Spinal cord (tissue), 10 donors: ENCODE data around the gene MORN3. TPM values are rescaled to one million over a fixed set of nuclear protein-coding genes. Genes with fewer than 3 reads are reported as not detected.

Source experiments
- DNase-seq, 6 donors: peaks; one replicate each; pipeline versions ENCODE4 v3.0.0 to v3.0.0-alpha.2; 2013 to 2015; ENCODE audit warnings: low spot score in 6 of 6, low read depth in 4 of 6
- H3K27ac ChIP-seq: one replicate; pipeline ENCODE4 v1.5.1; 2013; ENCODE audit warnings: low read depth, low read length, control low read depth
- H3K27me3 ChIP-seq: one replicate; pipeline ENCODE4 v1.6.1; 2013; ENCODE audit warnings: low read length; ENCODE audit not compliant: control insufficient read depth, insufficient read depth
- H3K36me3 ChIP-seq: one replicate; pipeline ENCODE4 v1.6.1; 2013; ENCODE audit warnings: low read length; ENCODE audit not compliant: control insufficient read depth, insufficient read depth
- H3K4me1 ChIP-seq: one replicate; pipeline ENCODE4 v1.6.1; 2013; ENCODE audit warnings: low read length; ENCODE audit not compliant: control insufficient read depth, insufficient read depth
- H3K4me3 ChIP-seq: one replicate; pipeline ENCODE4 v1.5.1; 2013; ENCODE audit warnings: low read depth, low read length, control low read depth
- H3K9me3 ChIP-seq: one replicate; pipeline ENCODE4 v1.6.1; 2013; ENCODE audit warnings: low read length; ENCODE audit not compliant: control insufficient read depth, insufficient read depth
- WGBS: methylation state at CpG from one replicate; pipeline ENCODE4 v1.1.5; 2013; ENCODE audit warnings: missing lambda C conversion rate; ENCODE audit not compliant: insufficient coverage; 5-methylcytosine and 5-hydroxymethylcytosine counted together
- polyA plus RNA-seq, 2 donors: library from polyadenylated mRNA; unstranded; fragments of 120-200 nt; gene quantifications; one replicate each; pipeline ENCODE4 v1.2.1, GENCODE V29; 2013; ENCODE audit not compliant: insufficient read length in 2 of 2
- total RNA-seq, 2 donors: library from RNA; depleted of rRNA in 1 of 2; stranded (reverse); fragments of 120-200 nt in 1 of 2; fragments of >200 nt in 1 of 2; gene quantifications; one replicate each; pipeline versions ENCODE4 v1.2.3 to v1.2.4, GENCODE V29; 2013 to 2014
- donor health status: healthy.

MORN3 gene
- total and polyA plus RNA-seq, 4 donors, result 0.79 to 6.1 (median 5.2) TPM

DNA sequence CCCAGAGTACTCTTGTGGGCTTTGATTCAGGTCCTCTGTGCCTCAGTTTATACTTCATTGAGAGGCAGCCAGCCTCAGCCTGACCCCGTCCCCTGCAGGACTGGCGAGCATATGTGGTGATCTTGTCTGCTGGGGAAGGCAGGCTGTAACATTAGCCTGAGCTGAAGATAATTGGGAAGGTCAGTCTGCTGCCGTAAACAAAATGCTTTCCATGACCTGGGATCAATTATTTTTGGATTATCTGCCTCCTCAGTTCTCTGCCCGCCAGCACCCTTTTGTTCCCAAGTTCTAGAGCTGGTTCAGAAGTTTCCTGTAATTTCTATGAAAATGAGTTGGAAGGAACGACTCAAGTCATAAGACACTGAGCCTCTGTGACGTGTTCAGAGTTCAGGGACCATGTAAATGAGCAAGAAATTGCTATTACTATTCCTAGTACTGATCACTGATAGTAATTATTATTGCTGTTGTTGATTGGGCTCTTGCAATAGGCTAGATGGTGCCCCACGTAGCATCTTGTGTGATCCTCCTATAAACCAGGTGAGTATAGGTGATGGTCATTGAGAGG lies 38.6 kb downstream of the MORN3 start:
- no peak for DNase-seq
- 80% methylated on average over 4 of the region's 7 CpGs for WGBS
- no peaks in the 10 kb centered on the region for H3K27me3 ChIP-seq
- H3K27ac ChIP-seq, result no peak overlapping the region
- no peak overlapping the region for H3K4me3 ChIP-seq
- H3K36me3 ChIP-seq, result peaks cover 4% of the 10 kb centered on the region
- H3K4me1 ChIP-seq, result peaks cover 36% of the 10 kb centered on the region
- no peaks in the 10 kb centered on the region for H3K9me3 ChIP-seq

- H3K9me3 ChIP-seq, result no peaks in the 10 kb centered on the region
- H3K27me3 ChIP-seq, result no peaks in the 10 kb centered on the region
- DNase-seq, result no peak
- H3K4me1 ChIP-seq, result peaks cover 43% of the 10 kb centered on the region
- peaks cover 4% of the 10 kb centered on the region for H3K36me3 ChIP-seq
- H3K27ac ChIP-seq, result peak overlapping the region; percentile 86
- WGBS, result 86% methylated on average over 4 of the region's 5 CpGs
- H3K4me3 ChIP-seq, result peak overlapping the region; percentile 16
These were observed 40.9 kb downstream of the MORN3 start for GRCh38 chr12:121628536-121628935.

DNA sequence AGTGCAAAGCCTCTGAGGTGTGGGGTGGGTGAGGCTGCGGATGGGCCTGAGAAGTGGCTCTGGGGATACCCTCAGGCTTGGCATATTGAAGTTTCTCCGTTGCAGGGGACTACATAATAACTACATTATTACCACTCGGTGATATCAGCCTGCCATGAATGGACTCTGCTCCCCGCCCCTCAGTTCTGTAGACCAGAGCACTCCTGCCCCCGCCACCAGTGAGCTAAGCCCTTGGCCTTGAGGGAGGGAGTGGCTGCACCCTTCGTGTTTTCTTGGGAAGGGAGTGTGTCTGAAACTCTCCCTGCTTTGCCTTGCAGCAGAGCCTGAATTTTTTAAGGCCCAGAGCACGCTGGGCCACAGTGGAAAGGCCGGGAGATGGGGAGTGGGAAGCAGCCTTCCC lies 41.4 kb downstream of the MORN3 start:
- DNase-seq, result peak in 1 of 6 donors; percentile 23
- H3K27ac ChIP-seq, result peak overlapping the region; percentile 86
- 57% methylated on average over 4 of the region's 8 CpGs for WGBS
- H3K4me3 ChIP-seq, result peak overlapping the region; percentile 16
- H3K4me1 ChIP-seq, result peaks cover 39% of the 10 kb centered on the region
- peaks cover 4% of the 10 kb centered on the region for H3K36me3 ChIP-seq
- no peaks in the 10 kb centered on the region for H3K27me3 ChIP-seq
- H3K9me3 ChIP-seq, result no peaks in the 10 kb centered on the region

DNA sequence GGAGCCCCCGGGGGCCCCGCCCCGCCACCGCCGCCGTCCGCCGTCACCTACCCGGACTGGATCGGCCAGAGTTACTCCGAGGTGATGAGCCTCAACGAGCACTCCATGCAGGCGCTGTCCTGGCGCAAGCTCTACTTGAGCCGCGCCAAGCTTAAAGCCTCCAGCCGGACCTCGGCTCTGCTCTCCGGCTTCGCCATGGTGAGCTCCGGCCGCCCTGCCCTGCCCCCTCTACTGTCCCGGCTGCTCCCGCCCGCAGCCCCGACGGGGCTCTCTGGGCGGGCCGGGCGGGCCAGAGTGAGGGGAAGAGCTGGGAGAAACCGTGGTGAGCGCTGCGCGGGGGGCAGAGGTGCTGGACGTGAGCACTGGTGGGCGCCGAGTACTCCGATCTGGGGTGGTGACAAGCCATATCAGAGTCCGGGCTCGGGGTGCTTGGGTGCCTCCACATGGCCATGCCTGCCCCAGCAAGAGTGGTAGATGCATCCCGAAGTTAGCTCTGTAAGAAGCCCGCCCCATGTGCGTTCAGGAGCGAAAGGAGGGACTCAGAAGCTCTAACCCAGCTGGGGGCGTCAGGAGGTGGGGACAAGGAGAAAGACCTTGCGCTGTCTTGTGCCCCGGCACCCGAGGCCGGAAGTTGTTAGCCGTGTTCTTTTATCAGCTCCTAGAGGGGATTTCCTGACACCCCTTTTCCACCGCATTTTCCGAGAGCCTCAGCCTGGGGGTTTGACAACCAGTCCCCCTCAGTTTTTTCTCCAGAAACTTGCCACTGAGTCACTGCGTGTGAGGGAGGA lies 42.4 kb downstream of the MORN3 start:
- DNase-seq, result peak in 4 of 6 donors; percentile 21 to 75 (median 46)
- under 1% methylated on average over 45 of the region's 53 CpGs for WGBS
- peaks cover 34% of the 10 kb centered on the region for H3K4me1 ChIP-seq

DNA sequence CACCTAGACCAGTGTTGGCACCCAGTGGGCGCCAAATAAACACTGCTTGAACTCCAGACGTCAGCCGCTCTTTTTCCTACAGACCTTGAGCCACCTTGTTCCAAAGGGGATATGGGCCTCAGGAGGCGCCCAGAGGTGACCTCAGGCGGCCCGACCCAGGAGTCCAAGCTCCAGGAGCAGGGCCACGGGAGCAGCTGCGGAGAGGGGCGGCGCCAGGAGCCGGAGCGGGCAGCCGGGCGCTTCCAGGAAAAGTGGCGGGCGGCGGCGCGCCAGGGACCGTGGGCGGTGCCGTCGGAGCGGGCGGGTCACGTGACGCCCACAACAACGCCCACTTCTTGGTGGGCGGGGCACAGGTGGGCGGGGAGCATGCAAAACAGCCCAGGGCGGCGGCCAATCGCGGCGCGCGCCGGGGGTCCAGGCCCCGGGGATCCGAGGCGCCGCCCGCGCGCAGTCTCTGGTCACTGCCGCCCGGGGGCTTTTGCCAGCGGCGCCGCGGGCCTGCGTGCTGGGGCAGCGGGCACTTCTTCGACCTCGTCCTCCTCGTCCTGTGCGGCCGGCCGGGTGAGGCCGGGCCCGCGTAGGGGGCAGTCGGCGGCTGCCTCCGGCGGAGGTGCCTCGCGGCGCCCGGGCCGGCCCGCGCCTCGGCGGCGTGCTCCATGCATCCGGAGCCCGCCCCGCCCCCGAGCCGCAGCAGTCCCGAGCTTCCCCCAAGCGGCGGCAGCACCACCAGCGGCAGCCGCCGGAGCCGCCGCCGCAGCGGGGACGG lies 43.2 kb downstream of the MORN3 start, which contains the start of gene ORAI1:
Gene ORAI1 (plus strand): TSS at position 444 of the 766 bp plus-strand sequence.
- WGBS, result under 1% methylated on average over 92 of the region's 92 CpGs
- peaks cover 34% of the 10 kb centered on the region for H3K4me1 ChIP-seq

More for the DNA sequence above, 42.4 kb downstream of the MORN3 start:
- Histone ChIP-seq H3K27me3 (no peaks in the 10 kb centered on the region), H3K36me3 (no peaks in the 10 kb centered on the region), H3K27ac (peak overlapping the region; percentile 86), H3K9me3 (no peaks in the 10 kb centered on the region), H3K4me3 (peak overlapping the region; percentile 55)

GRCh38 chr12:121620333-121620891 lies 49.0 kb downstream of the MORN3 start:
- Histone ChIP-seq H3K27me3 (no peaks in the 10 kb centered on the region), H3K9me3 (no peaks in the 10 kb centered on the region), H3K4me1 (peaks cover 10% of the 10 kb centered on the region), H3K27ac (no peak overlapping the region), H3K4me3 (no peak overlapping the region), H3K36me3 (no peaks in the 10 kb centered on the region)
- DNase-seq, result no peak
- 62% methylated on average over 6 of the region's 8 CpGs for WGBS

More for the DNA sequence above, 43.2 kb downstream of the MORN3 start, which contains the start of gene ORAI1:
- DNase-seq, result peak; percentile 78 to 98 (median 88)
- no peaks in the 10 kb centered on the region for H3K9me3 ChIP-seq
- H3K4me3 ChIP-seq, result peak within 1 kb of the TSS; percentile 55
- H3K27ac ChIP-seq, result peak within 1 kb of the TSS; percentile 86
- no peaks in the 10 kb centered on the region for H3K27me3 ChIP-seq
- H3K36me3 ChIP-seq, result no peaks in the 10 kb centered on the region

GRCh38 chr12:121618659-121619233 lies 50.7 kb downstream of the MORN3 start:
- WGBS, result 90% methylated on average over 2 of the region's 5 CpGs
- Histone ChIP-seq H3K36me3 (no peaks in the 10 kb centered on the region), H3K27me3 (no peaks in the 10 kb centered on the region), H3K4me1 (peaks cover 4% of the 10 kb centered on the region), H3K4me3 (no peak overlapping the region), H3K27ac (no peak overlapping the region), H3K9me3 (no peaks in the 10 kb centered on the region)
- no peak for DNase-seq

DNA sequence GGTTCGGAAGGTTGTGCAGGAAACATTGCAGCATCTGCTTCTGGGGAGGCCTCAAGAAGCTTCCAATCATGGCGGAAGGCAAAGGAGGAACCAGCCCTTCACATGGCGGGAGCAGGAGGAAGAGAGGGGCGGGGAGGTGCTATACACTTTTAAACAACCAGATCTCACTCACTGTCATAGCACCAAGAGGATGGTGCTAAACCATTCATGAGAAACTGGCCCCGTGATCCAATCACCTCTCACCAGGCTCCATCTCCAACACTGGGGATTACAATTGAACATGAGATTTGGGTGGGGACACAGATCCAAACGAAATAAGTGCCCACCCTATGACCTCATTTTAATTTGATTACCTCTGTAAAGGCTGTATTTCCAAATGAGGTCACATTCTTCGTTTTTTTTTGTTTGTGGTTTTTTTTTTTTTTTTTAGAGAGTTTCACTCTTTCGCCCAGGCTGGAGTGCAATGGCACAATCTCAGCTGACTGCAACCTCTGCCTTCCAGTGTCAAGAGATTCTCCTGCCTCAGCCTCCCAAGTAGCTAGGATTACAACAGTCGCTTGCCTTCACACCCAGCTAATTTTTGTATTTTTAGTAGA lies 54.5 kb downstream of the MORN3 start:
- no peaks in the 10 kb centered on the region for H3K36me3 ChIP-seq
- no peak for DNase-seq
- H3K4me3 ChIP-seq, result no peak overlapping the region
- no peaks in the 10 kb centered on the region for H3K9me3 ChIP-seq
- WGBS, result 70% methylated on average over 1 of the region's 9 CpGs
- no peak overlapping the region for H3K27ac ChIP-seq
- peaks cover 21% of the 10 kb centered on the region for H3K4me1 ChIP-seq
- H3K27me3 ChIP-seq, result no peaks in the 10 kb centered on the region

GRCh38 chr12:121613462-121613861 lies 56.0 kb downstream of the MORN3 start:
- Histone ChIP-seq H3K4me1 (peaks cover 23% of the 10 kb centered on the region), H3K4me3 (no peak overlapping the region), H3K36me3 (no peaks in the 10 kb centered on the region), H3K27me3 (no peaks in the 10 kb centered on the region), H3K9me3 (no peaks in the 10 kb centered on the region), H3K27ac (no peak overlapping the region)
- WGBS, result 97% methylated on average over 5 of the region's 7 CpGs
- DNase-seq, result no peak
